GM12864 (cell line): ENCODE data around the gene GDF9.

Source experiments
- DNase-seq: peaks from one replicate; pipeline ENCODE4 v3.0.0-alpha.2; 2011; ENCODE audit warnings: low read depth
- H3K4me3 ChIP-seq: 2 replicates; pipeline ENCODE4 v1.5.1; 2011; ENCODE audit warnings: mild to moderate bottlenecking, low read depth, low read length, control low read depth
- CTCF ChIP-seq: IDR thresholded peaks from 2 replicates; pipeline ENCODE4 v1.5.1; 2011; ENCODE audit warnings: low read depth, mild to moderate bottlenecking, moderate library complexity, low read length, control low read depth, inconsistent platforms; ENCODE audit errors: missing control alignments

The GDF9 gene

GRCh38 chr5:132821350-132821749 is 44.9 kb downstream of the GDF9 start:
- H3K4me3 ChIP-seq: no peak overlapping the region
- TF ChIP-seq CTCF: no peak
- no peak for DNase-seq

- TF ChIP-seq CTCF: peak; percentile 92
- H3K4me3 ChIP-seq: no peak overlapping the region
- peak; percentile 74 for DNase-seq
These were observed 46.0 kb downstream of the GDF9 start for GRCh38 chr5:132820162-132820754.

GRCh38 chr5:132819468-132819867 is 46.8 kb downstream of the GDF9 start:
- no peak for TF ChIP-seq CTCF
- H3K4me3 ChIP-seq: peak overlapping the region; percentile 15; the same call in 1 of the 2 replicates
- no peak for DNase-seq

GRCh38 chr5:132817011-132817410 is 49.3 kb downstream of the GDF9 start:
- no peak for TF ChIP-seq CTCF
- H3K4me3 ChIP-seq: no peak overlapping the region
- no peak for DNase-seq

- no peak overlapping the region for H3K4me3 ChIP-seq
- no peak for TF ChIP-seq CTCF
- DNase-seq: no peak
These were observed 49.7 kb downstream of the GDF9 start for GRCh38 chr5:132816554-132816953.

GRCh38 chr5:132816083-132816482 is 50.2 kb downstream of the GDF9 start:
- H3K4me3 ChIP-seq: no peak overlapping the region
- no peak for TF ChIP-seq CTCF
- DNase-seq: no peak

- TF ChIP-seq CTCF: no peak
- H3K4me3 ChIP-seq: no peak overlapping the region
- no peak for DNase-seq
These were observed 50.8 kb downstream of the GDF9 start for GRCh38 chr5:132815454-132815853.
